GM23338 (cell line): ENCODE data around the gene UBE2F. TPM values are rescaled to one million over a fixed set of nuclear protein-coding genes. Genes with fewer than 3 reads are reported as not detected.

Experiments
- ATAC-seq: fragments of 200-7000 bp; cut with Tn5 transposase; 3 replicates; pipeline ENCODE4 v1.9.1; 2020
- DNase-seq: peaks from one replicate; pipeline ENCODE4 v3.0.0-alpha.2; 2015; ENCODE audit warnings: low spot score
- H2AFZ ChIP-seq: fragments of 200-600 bp; sonication (generic); 2 replicates; pipeline ENCODE4 v1.8.0; 2016; ENCODE audit warnings: antibody characterized with exemption, mild to moderate bottlenecking, moderate library complexity
- H3F3A ChIP-seq: fragments of 200-600 bp; sonication (generic); replicated peaks from 2 replicates; pipeline ENCODE4 v1.8.0; 2017; ENCODE audit warnings: antibody characterized with exemption, mixed run types, low read depth
- H3K27ac ChIP-seq: fragments of 200-600 bp; sonication (generic); 2 replicates; pipeline ENCODE4 v1.6.1; 2016; ENCODE audit warnings: low read depth
- H3K27me3 ChIP-seq: fragments of 200-600 bp; sonication (generic); 2 replicates; pipeline ENCODE4 v1.8.0; 2016; ENCODE audit warnings: mild to moderate bottlenecking, mixed run types, moderate library complexity; ENCODE audit not compliant: insufficient read depth
- H3K36me3 ChIP-seq: fragments of 200-600 bp; sonication (generic); 2 replicates; pipeline ENCODE4 v1.8.0; 2016; ENCODE audit warnings: mild to moderate bottlenecking; ENCODE audit not compliant: insufficient read depth
- H3K4me1 ChIP-seq: fragments of 200-600 bp; sonication (generic); 2 replicates; pipeline ENCODE4 v1.8.0; 2016; ENCODE audit warnings: mild to moderate bottlenecking, moderate library complexity; ENCODE audit not compliant: insufficient read depth
- H3K4me2 ChIP-seq: fragments of 200-600 bp; sonication (generic); 2 replicates; pipeline ENCODE4 v1.7.1; 2017; ENCODE audit warnings: mixed run types
- H3K4me3 ChIP-seq: fragments of 200-600 bp; sonication (generic); 2 replicates; pipeline ENCODE4 v1.6.1; 2016; ENCODE audit warnings: mixed run types
- H3K79me2 ChIP-seq: fragments of 200-600 bp; sonication (generic); replicated peaks from 2 replicates; pipeline ENCODE4 v1.8.0; 2017; ENCODE audit warnings: mild to moderate bottlenecking; ENCODE audit not compliant: insufficient read depth
- H3K9me2 ChIP-seq: fragments of 200-600 bp; sonication (generic); 2 replicates; pipeline ENCODE4 v1.8.0; 2017; ENCODE audit not compliant: insufficient read depth
- H4K20me1 ChIP-seq: fragments of 200-600 bp; sonication (generic); replicated peaks from 2 replicates; pipeline ENCODE4 v1.8.0; 2017; ENCODE audit warnings: mild to moderate bottlenecking; ENCODE audit not compliant: insufficient read depth
- H3K27ac Mint-ChIP-seq: 2 replicates; pipeline ENCODE4 v1.8.0; 2020; ENCODE audit warnings: inconsistent platforms, mild to moderate bottlenecking, moderate library complexity, mixed read lengths
- H3K27me3 Mint-ChIP-seq: 3 replicates; pipeline ENCODE4 v1.8.0; 2022; ENCODE audit warnings: low read depth, mild to moderate bottlenecking, moderate library complexity, mixed read lengths, inconsistent platforms; ENCODE audit not compliant: insufficient read depth, poor library complexity
- H3K36me3 Mint-ChIP-seq: 3 replicates; pipeline ENCODE4 v1.8.0; 2021; ENCODE audit warnings: low read depth, mild to moderate bottlenecking, inconsistent platforms, moderate library complexity, mixed read lengths
- H3K4me1 Mint-ChIP-seq: 3 replicates; pipeline ENCODE4 v1.8.0; 2020; ENCODE audit warnings: mild to moderate bottlenecking, inconsistent platforms, mixed read lengths
- H3K4me3 Mint-ChIP-seq: 3 replicates; pipeline ENCODE4 v1.8.0; 2021; ENCODE audit warnings: moderate library complexity, mild to moderate bottlenecking, inconsistent platforms, mixed read lengths
- H3K9me3 Mint-ChIP-seq: 3 replicates; pipeline ENCODE4 v1.8.0; 2020; ENCODE audit warnings: moderate library complexity, mild to moderate bottlenecking, inconsistent platforms, mixed read lengths
- EZH2phosphoT487 ChIP-seq: fragments of 200-600 bp; sonication (generic); IDR thresholded peaks from one replicate; pipeline ENCODE4 v1.8.1; 2018; ENCODE audit warnings: antibody characterized with exemption; ENCODE audit not compliant: unreplicated experiment
- JUNB ChIP-seq: IDR thresholded peaks from one replicate; pipeline ENCODE4 v1.6.1; 2016; ENCODE audit warnings: antibody characterized with exemption; ENCODE audit not compliant: unreplicated experiment
- NANOG ChIP-seq: IDR thresholded peaks from 2 replicates; pipeline ENCODE4 v1.6.1; 2016; ENCODE audit warnings: antibody characterized with exemption, borderline replicate concordance
- STAT1 ChIP-seq: IDR thresholded peaks from one replicate; pipeline ENCODE4 v1.6.1; 2016; ENCODE audit warnings: antibody characterized with exemption; ENCODE audit not compliant: unreplicated experiment
- ZNF114 ChIP-seq: fragments of 250-450 bp; sonication (Bioruptor Pico); IDR thresholded peaks from 2 replicates; pipeline ENCODE4 v1.5.0; 2020; ENCODE audit warnings: mild to moderate bottlenecking, moderate library complexity
- ZNF331 ChIP-seq: fragments of 250-450 bp; sonication (Bioruptor Pico); IDR thresholded peaks from 2 replicates; pipeline ENCODE4 v1.5.0; 2020; ENCODE audit warnings: low read depth, mild to moderate bottlenecking, moderate library complexity
- polyA plus RNA-seq: library from polyadenylated mRNA; unstranded; fragments of >200 nt; fragmentation: Nextera tagmentation; extraction: Ambion mirVana; gene quantifications from 2 replicates; pipeline ENCODE4 v1.2.1, GENCODE V29; 2016
- total RNA-seq: library from RNA; depleted of rRNA; stranded (reverse); fragments of >200 nt; shearing (Covaris generic); gene quantifications from 2 replicates; pipeline ENCODE4 v1.2.3, GENCODE V29; 2014
- TF ChIP-seq, protein P1 (sequence below), 2 experiments: fragments of 200-600 bp in 1 of 2; sonication (generic) in 1 of 2; conservative IDR thresholded peaks; 2 replicates each; pipeline versions ENCODE4 v1.5.1 to v1.6.1; 2016 to 2017; ENCODE audit warnings: antibody characterized with exemption in 2 of 2, low read depth in 2 of 2, mild to moderate bottlenecking in 2 of 2, moderate library complexity in 1 of 2
- TF ChIP-seq, protein P2 (sequence below): IDR thresholded peaks from one replicate; pipeline ENCODE4 v1.6.1; 2018; ENCODE audit warnings: antibody characterized with exemption; ENCODE audit not compliant: unreplicated experiment
- TF ChIP-seq, protein P3 (sequence below): fragments of 250-450 bp; sonication (Bioruptor Pico); IDR thresholded peaks from 2 replicates; pipeline ENCODE4 v1.5.0; 2020; ENCODE audit warnings: mild to moderate bottlenecking, moderate library complexity

Gene UBE2F
- total and polyA plus RNA-seq, 2 experiments from 2014 or later, result 98.2 to 106 TPM

DNA sequence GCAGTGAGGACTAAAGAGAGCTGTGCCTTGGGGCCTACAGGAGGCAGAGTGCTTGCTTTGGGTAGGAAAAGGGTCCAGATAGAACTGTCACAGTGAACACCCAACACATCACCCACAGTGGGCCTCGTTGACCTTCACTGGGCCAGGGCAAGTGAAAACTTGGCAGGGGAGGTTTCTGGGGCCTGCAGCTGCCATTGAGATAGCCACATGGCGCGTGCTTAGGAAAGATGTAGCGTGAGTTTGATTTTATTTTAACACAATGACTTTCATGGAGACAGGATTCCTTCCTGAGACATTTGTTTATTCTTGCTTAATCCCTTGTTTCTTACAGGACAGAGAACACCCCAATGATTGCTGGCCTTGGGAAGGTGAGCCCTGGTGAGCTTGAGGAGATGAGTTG lies 124.1 kb downstream of the UBE2F start (continued):
- TF ChIP-seq, protein P1, sequence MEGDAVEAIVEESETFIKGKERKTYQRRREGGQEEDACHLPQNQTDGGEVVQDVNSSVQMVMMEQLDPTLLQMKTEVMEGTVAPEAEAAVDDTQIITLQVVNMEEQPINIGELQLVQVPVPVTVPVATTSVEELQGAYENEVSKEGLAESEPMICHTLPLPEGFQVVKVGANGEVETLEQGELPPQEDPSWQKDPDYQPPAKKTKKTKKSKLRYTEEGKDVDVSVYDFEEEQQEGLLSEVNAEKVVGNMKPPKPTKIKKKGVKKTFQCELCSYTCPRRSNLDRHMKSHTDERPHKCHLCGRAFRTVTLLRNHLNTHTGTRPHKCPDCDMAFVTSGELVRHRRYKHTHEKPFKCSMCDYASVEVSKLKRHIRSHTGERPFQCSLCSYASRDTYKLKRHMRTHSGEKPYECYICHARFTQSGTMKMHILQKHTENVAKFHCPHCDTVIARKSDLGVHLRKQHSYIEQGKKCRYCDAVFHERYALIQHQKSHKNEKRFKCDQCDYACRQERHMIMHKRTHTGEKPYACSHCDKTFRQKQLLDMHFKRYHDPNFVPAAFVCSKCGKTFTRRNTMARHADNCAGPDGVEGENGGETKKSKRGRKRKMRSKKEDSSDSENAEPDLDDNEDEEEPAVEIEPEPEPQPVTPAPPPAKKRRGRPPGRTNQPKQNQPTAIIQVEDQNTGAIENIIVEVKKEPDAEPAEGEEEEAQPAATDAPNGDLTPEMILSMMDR (conservative IDR thresholded peaks at IDR 0.05; ENCODE audit: low read depth in 2 of 2), result no peak
- TF ChIP-seq ZNF331 (CRISPR knock-in tag), result no peak
- TF ChIP-seq NANOG, result no peak
- TF ChIP-seq, protein P2, sequence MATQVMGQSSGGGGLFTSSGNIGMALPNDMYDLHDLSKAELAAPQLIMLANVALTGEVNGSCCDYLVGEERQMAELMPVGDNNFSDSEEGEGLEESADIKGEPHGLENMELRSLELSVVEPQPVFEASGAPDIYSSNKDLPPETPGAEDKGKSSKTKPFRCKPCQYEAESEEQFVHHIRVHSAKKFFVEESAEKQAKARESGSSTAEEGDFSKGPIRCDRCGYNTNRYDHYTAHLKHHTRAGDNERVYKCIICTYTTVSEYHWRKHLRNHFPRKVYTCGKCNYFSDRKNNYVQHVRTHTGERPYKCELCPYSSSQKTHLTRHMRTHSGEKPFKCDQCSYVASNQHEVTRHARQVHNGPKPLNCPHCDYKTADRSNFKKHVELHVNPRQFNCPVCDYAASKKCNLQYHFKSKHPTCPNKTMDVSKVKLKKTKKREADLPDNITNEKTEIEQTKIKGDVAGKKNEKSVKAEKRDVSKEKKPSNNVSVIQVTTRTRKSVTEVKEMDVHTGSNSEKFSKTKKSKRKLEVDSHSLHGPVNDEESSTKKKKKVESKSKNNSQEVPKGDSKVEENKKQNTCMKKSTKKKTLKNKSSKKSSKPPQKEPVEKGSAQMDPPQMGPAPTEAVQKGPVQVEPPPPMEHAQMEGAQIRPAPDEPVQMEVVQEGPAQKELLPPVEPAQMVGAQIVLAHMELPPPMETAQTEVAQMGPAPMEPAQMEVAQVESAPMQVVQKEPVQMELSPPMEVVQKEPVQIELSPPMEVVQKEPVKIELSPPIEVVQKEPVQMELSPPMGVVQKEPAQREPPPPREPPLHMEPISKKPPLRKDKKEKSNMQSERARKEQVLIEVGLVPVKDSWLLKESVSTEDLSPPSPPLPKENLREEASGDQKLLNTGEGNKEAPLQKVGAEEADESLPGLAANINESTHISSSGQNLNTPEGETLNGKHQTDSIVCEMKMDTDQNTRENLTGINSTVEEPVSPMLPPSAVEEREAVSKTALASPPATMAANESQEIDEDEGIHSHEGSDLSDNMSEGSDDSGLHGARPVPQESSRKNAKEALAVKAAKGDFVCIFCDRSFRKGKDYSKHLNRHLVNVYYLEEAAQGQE, result no peak

DNA sequence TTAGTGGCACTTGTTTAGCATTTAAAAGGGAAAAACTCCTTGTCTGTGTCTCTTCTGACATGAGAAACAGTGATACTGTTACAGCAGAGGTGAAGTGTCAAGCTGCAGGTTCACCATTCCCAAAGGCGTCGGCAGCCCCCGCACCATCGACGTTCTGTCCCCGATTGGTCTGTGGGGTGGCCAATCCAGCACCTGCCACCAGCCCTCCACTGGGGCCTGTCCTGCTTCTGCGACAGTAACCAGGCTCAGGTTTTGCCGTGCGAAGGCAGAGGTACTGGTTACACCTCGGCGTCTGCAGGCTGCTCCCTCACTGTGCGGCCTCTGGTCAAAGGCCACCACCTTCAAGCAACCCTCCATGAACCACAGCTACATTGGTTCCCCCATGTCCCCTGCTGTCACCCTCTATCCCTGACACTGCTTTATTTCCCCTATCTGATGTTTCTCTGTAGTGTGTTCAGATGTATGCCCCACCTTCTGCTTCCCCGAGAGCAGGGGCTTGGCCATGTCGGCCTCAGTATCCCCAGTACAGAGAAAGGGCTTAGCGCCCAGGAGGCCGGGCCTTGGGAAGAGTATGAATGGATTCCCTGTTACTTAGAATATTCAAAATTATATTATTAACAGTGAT lies 124.7 kb downstream of the UBE2F start:
- Histone ChIP-seq H3K36me3 (peaks cover 3% of the 10 kb centered on the region), H3K9me2 (no peaks in the 10 kb centered on the region), H3F3A (peaks cover 8% of the 10 kb centered on the region; the same call in 1 of the 2 replicates), H3K4me2 (no peak overlapping the region), H3K79me2 (no peaks in the 10 kb centered on the region), H2AFZ (no peak overlapping the region), H3K4me1 (peaks cover 19% of the 10 kb centered on the region), H4K20me1 (no peaks in the 10 kb centered on the region; the same call in 1 of the 2 replicates), H3K27ac (no peak overlapping the region), H3K4me3 (no peak overlapping the region), H3K27me3 (no peaks in the 10 kb centered on the region)
- peaks cover 27% of the 10 kb centered on the region for H3K4me1 Mint-ChIP-seq
- H3K27me3 Mint-ChIP-seq, result peaks cover 20% of the 10 kb centered on the region
- no peak overlapping the region for H3K4me3 Mint-ChIP-seq
- H3K9me3 Mint-ChIP-seq, result no peaks in the 10 kb centered on the region; the same call in 2 of the 3 replicates
- DNase-seq, result no peak
- H3K27ac Mint-ChIP-seq, result no peak overlapping the region
- peaks cover 63% of the 10 kb centered on the region for H3K36me3 Mint-ChIP-seq
- no peak for ATAC-seq
- no peak for TF ChIP-seq JUNB
- no peak for TF ChIP-seq STAT1
- TF ChIP-seq, protein P2, result no peak
- no peak for TF ChIP-seq EZH2phosphoT487
- TF ChIP-seq, protein P3, sequence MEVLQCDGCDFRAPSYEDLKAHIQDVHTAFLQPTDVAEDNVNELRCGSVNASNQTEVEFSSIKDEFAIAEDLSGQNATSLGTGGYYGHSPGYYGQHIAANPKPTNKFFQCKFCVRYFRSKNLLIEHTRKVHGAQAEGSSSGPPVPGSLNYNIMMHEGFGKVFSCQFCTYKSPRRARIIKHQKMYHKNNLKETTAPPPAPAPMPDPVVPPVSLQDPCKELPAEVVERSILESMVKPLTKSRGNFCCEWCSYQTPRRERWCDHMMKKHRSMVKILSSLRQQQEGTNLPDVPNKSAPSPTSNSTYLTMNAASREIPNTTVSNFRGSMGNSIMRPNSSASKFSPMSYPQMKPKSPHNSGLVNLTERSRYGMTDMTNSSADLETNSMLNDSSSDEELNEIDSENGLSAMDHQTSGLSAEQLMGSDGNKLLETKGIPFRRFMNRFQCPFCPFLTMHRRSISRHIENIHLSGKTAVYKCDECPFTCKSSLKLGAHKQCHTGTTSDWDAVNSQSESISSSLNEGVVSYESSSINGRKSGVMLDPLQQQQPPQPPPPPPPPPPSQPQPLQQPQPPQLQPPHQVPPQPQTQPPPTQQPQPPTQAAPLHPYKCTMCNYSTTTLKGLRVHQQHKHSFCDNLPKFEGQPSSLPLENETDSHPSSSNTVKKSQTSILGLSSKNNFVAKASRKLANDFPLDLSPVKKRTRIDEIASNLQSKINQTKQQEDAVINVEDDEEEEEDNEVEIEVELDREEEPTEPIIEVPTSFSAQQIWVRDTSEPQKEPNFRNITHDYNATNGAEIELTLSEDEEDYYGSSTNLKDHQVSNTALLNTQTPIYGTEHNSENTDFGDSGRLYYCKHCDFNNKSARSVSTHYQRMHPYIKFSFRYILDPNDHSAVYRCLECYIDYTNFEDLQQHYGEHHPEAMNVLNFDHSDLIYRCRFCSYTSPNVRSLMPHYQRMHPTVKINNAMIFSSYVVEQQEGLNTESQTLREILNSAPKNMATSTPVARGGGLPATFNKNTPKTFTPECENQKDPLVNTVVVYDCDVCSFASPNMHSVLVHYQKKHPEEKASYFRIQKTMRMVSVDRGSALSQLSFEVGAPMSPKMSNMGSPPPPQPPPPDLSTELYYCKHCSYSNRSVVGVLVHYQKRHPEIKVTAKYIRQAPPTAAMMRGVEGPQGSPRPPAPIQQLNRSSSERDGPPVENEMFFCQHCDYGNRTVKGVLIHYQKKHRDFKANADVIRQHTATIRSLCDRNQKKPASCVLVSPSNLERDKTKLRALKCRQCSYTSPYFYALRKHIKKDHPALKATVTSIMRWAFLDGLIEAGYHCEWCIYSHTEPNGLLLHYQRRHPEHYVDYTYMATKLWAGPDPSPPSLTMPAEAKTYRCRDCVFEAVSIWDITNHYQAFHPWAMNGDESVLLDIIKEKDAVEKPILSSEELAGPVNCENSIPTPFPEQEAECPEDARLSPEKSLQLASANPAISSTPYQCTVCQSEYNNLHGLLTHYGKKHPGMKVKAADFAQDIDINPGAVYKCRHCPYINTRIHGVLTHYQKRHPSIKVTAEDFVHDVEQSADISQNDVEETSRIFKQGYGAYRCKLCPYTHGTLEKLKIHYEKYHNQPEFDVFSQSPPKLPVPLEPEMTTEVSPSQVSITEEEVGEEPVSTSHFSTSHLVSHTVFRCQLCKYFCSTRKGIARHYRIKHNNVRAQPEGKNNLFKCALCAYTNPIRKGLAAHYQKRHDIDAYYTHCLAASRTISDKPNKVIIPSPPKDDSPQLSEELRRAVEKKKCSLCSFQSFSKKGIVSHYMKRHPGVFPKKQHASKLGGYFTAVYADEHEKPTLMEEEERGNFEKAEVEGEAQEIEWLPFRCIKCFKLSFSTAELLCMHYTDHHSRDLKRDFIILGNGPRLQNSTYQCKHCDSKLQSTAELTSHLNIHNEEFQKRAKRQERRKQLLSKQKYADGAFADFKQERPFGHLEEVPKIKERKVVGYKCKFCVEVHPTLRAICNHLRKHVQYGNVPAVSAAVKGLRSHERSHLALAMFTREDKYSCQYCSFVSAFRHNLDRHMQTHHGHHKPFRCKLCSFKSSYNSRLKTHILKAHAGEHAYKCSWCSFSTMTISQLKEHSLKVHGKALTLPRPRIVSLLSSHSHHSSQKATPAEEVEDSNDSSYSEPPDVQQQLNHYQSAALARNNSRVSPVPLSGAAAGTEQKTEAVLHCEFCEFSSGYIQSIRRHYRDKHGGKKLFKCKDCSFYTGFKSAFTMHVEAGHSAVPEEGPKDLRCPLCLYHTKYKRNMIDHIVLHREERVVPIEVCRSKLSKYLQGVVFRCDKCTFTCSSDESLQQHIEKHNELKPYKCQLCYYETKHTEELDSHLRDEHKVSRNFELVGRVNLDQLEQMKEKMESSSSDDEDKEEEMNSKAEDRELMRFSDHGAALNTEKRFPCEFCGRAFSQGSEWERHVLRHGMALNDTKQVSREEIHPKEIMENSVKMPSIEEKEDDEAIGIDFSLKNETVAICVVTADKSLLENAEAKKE (CRISPR knock-in tag), result no peak
- TF ChIP-seq ZNF114, result no peak
